Testis (tissue), 2 donors: ENCODE measurements around the gene KLHL6.

Experiments
- POLR2A ChIP-seq: fragments of 450-650 bp; IDR thresholded peaks from one replicate; pipeline ENCODE4 v1.6.1; 2017; ENCODE audit warnings: antibody characterized with exemption, mild to moderate bottlenecking, moderate library complexity
- TF ChIP-seq, protein P1 (sequence below), 3 experiments: fragments of 450-650 bp in 2 of 3; fragments of 200-600 bp in 1 of 3; sonication (generic) in 1 of 3; IDR thresholded peaks; one replicate each; pipeline ENCODE4 v1.5.1; 2016 to 2019; ENCODE audit warnings: antibody characterized with exemption in 3 of 3, mild to moderate bottlenecking in 2 of 3, moderate library complexity in 1 of 3

DNA sequence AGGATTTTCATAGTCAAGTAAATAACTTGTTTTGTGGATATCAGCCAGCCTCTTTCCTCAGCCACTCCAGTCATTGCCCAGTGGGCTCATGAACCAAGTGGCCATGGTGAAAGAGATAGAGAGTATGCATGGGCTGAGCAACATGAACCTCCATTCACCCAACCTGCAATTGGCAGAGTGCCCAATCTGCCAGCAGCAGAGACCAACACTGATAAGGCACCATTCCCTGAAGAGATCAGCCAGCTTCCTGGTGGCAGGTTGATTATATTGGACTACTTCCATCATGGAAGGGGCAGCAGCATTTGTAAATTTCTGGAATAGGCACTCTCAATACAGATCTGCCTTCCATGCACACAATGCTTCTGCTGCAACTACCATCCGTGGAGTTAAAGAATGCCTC lies 116.8 kb downstream of the KLHL6 start:
- TF ChIP-seq, protein P1, sequence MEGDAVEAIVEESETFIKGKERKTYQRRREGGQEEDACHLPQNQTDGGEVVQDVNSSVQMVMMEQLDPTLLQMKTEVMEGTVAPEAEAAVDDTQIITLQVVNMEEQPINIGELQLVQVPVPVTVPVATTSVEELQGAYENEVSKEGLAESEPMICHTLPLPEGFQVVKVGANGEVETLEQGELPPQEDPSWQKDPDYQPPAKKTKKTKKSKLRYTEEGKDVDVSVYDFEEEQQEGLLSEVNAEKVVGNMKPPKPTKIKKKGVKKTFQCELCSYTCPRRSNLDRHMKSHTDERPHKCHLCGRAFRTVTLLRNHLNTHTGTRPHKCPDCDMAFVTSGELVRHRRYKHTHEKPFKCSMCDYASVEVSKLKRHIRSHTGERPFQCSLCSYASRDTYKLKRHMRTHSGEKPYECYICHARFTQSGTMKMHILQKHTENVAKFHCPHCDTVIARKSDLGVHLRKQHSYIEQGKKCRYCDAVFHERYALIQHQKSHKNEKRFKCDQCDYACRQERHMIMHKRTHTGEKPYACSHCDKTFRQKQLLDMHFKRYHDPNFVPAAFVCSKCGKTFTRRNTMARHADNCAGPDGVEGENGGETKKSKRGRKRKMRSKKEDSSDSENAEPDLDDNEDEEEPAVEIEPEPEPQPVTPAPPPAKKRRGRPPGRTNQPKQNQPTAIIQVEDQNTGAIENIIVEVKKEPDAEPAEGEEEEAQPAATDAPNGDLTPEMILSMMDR (IDR thresholded peaks at IDR 0.05): no peak
- TF ChIP-seq POLR2A: no peak
